GM19452 (cell line): ENCODE results near the gene ITIH5.
"Not testable (repeated sequence)": the region's sequence is repeated elsewhere in the genome, so short reads cannot be mapped to it uniquely, and the experiment has no call there.

Source experiments
- ATAC-seq: cut with Tn5 transposase; IDR thresholded peaks from one replicate; pipeline ENCODE4 v1.9.1; 2021; ENCODE audit not compliant: unreplicated experiment

ITIH5 gene

DNA sequence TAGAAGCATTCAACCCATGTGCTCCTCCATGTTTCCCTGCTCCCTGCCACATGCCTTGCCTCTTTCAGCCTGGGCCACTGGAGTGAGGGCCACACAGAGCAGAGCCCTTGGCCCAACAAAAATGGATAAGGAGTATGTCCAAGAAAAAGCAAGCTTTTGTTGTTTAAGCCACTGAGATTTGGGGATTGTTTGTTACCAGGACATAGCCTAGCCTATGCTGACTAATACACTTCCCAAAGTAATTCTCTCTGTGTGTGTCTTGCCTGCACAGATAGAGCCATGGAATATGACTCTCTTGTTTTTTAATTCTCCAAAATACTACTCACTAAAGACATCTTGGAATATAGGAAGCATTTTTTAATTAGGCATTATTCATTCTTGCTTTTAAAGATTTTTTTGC lies 22.8 kb upstream of the ITIH5 start:
- ATAC-seq = no peak

DNA sequence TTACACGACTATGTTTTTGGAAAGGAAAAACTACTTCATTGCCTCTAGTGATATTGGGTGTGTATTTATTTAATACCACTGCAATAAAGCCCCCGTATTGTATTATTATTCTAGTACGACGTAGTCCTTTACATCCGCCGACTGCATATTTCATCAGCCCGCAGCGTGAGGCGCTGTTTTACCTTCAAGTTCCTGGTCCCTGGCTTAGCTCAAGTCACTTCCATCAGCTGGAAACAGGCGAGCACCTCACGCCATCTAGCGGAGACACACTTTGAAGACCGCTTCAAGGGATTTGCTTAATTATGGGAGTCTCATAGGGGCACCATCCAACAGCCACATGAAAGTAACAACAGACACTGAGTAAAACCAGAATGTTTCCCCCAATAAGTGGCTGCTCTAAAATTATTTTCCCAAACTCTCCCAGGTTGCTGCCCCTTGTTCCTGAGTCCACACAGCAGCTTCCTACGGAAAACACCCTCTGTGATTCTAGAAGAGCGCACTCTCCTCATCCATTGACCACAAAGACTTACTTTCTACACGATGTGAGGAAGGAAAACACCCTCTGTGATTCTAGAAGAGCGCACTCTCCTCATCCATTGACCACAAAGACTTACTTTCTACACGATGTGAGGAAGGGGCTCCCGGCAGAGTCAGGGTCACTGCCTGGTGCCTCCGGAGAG lies 20.6 kb upstream of the ITIH5 start:
- ATAC-seq = peak; percentile 93

DNA sequence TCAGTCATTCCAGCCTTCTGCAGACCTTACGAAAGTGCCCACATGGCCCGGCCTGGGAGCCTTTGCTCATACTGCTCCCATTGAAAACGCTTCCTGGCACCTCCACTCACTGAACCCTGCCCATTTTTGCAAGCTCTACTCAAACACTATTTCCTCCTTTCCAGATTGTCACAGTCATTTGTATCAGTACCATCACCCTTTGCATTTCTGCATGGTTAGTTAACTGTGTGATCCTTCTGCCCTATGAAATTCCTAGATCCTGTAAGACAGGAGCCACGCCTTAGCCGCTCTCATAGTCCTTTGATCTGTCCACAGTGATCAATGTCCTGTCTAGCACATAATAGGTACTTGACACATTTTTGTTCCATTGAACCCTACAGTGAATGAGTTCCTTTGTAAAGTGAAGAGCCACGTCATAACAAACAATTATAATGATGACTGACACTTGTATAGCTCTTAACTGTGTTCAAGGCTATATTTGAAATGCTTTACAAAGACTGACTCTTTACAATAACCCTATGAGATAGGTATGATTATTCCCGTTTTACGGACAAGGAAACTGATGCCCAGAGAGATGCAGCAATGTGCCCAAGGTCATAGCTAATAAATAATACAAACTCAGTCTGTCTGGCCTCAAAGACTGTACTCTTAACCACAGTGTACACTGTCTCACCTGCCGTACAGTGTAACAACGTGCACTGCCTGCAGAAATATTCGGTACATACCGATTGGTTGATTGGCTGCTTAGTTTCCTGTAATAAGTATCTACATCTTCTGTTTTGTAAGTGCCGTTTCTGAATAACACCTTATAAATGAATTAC lies 19.8 kb upstream of the ITIH5 start:
- ATAC-seq = no peak

DNA sequence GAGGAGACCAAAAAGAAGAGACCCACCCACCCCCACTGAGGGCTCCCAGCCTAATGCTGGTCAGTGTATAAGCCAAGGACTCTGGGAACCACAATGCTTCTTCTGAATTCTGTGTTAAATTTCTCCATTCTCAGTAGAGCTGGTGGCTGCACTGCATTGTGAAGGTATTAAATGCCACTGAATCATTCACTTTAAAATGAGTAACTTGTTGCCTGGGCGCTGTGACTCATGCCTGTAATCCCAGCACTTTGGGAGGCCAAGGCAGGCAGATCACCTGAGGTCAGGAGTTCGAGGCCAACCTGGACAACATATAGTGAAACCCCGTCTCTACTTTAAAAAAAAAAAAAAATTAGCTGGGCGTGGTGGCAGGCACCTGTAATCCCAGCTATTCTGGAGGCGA lies 13.3 kb upstream of the ITIH5 start:
- not testable (repeated sequence) for ATAC-seq

GRCh38 chr10:7679256-7679655 lies 12.5 kb upstream of the ITIH5 start:
- no peak for ATAC-seq

- ATAC-seq = no peak
These were observed 5.8 kb upstream of the ITIH5 start for GRCh38 chr10:7672341-7673134.

DNA sequence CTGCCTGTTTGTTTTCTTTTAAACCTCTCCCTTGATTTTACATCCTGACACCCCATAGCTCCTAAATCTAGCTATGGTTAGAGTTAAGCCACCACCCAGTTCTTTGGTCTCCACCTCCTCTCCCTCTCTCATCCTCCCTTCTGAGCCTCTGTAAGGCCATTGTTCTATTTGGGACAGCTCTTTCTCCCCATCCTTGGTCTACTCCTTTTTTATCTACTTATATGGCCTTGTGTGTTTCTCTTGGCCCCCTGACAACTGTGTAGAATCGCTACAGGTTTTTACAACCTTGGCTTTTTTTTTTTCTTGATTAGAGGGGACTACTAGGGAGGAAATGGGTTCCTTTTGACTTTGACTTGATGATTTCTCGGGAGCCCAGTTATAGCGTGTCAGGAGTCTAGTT lies 3.4 kb upstream of the ITIH5 start:
- no peak for ATAC-seq

DNA sequence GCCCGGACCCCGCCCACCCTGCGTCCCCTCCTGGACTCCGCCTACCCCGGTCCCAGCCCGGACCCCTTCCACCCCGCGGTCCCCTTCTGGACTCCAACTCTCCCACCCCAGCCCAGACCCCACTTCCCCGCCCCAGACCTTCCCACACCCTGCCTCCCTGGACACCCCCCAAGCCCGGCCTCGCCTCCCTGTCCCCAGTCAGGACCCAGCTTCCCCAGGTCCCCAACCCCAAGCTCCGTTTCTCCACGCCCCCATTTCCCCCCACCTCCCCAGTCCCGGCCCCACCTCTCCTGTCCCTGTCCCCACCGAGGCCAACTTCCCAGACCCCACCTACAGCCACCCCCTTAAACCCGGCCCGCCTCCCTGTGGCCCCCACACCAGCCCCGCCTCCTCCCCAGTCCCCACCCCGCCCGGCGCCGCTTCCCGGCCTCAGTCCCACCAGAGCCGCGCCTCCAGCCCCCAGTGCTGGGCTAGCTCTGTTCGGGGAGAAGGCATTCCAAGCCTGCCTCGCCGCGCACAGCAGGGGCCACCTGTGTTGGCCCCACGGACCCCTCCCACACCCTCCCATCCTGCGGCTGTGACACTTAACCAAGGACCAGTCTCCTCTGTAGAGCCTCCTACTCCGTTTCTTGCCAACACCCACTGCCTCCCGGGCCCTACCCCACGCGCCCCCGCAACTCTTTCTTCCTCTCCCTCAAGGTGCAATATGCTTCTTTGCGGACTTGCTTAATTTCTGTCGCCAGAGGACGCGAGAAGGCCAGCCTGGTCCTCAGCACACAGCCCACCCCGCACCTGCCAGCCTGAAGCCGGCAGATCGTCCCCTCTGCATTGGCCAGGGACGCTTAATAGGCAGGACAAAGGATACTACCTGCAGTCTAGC lies 736 bp upstream of the ITIH5 start:
- no peak for ATAC-seq

DNA sequence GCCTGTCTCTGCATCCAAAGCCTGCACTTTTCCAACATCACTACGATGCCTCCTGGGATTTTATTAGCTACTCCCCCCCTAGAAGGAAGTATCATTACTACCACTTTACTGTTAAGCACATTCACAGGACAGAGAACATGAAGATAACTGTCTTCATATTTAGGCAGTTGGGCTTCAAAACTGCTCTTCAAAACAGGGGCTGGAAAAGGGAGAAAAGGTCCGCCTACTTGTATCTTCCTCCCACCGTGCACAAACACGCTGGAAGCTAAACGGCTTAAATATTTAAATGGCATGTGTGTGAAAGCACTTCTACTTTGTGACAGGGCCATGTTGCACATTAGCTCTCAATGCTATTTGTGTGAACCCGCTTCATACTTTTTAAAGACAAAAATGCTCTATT lies 999 bp downstream of the ITIH5 start:
- no peak for ATAC-seq

DNA sequence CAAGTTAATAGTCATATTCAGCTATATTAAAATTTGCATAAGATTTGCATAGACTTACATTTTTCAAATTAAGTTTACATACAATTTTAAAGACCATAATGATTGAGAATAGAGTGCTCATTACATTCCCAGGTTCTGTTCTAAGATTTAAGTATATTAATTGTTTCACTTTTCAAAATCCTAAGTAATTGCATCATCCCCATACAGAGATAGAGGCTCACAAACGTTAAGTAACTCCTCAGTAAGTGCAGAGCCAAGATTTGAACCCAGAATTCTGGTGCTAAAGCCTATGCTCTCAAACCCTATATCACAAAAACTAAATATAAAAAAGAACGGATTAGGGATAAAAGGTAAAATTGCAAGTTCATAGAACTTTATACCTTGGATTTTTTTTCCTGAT lies 2.1 kb downstream of the ITIH5 start:
- ATAC-seq = no peak

- ATAC-seq = no peak
These were observed 4.2 kb downstream of the ITIH5 start for GRCh38 chr10:7662522-7662921.

- ATAC-seq = no peak
These were observed 7.2 kb downstream of the ITIH5 start for GRCh38 chr10:7659560-7659959.

- ATAC-seq = no peak
These were observed 9.2 kb downstream of the ITIH5 start for GRCh38 chr10:7657552-7657951.

- not testable (repeated sequence) for ATAC-seq
These were observed 9.7 kb downstream of the ITIH5 start for GRCh38 chr10:7657079-7657478.

GRCh38 chr10:7651853-7652470 lies 14.8 kb downstream of the ITIH5 start:
- ATAC-seq = no peak

- ATAC-seq = no peak
These were observed 17.0 kb downstream of the ITIH5 start for GRCh38 chr10:7649673-7650300.

GRCh38 chr10:7647062-7647664 lies 19.6 kb downstream of the ITIH5 start:
- ATAC-seq = no peak

GRCh38 chr10:7642491-7643011 lies 24.2 kb downstream of the ITIH5 start:
- no peak for ATAC-seq

DNA sequence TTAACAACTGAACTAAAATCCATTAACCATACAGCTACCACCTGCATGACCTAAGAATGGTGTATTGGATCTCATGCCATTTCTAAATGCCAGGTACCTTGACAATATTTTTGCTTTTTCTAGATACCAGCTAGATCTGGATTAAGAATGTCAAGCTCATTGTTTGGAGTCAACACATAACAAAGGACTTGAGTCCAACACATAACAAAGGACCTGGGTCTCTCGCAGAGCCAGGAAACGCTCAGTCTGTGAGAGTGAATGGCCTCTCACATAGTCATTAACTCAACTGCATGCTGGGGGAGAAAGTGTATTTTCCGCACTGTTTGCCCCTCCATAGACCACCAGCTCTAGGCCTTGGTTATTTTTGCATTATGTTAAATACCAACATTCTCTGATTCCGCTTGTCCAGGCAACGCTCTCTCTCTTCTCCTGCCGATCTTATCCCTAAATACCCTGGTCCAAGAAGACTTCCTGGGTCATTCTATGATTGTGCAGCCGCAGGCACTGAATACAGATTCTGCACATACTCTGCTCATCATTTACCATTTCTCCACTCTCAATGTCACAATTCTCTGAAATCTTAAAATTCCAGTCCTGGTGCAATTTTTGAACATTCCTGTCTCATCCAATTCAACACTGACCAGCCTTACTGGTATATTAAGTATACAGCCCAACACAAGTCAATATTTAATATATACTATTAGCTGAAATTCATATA lies 31.2 kb downstream of the ITIH5 start:
- ATAC-seq = no peak
